ENCODE measurements around the gene TCN1. TPM values are rescaled to one million over a fixed set of nuclear protein-coding genes. Genes with fewer than 3 reads are reported as not detected.
A peak's percentile ranks its signal among the peaks of the same experiment; 100 is the strongest.
"Not testable (repeated sequence)": the region's sequence is repeated elsewhere in the genome, so short reads cannot be mapped to it uniquely, and the experiment has no call there.

Gene TCN1
- total RNA-seq, result not detected in 2 replicates

- no peak for DNase-seq (ENCODE audit: low read depth, low spot score)
These were observed at the start of gene TCN1 for GRCh38 chr11:59866397-59866796. Gene TCN1, minus strand, starts transcription at chr11:59866487. Its CDS starts 17 bp downstream, at chr11:59866470.

GRCh38 chr11:59903569-59903968 is 37.3 kb upstream of the TCN1 start:
- DNase-seq (ENCODE audit: low read depth, low spot score), result not testable (repeated sequence)

- peak; percentile 92 for DNase-seq (ENCODE audit: low read depth, low spot score)
These were observed 35.0 kb upstream of the TCN1 start for GRCh38 chr11:59901306-59901705.

- no peak for DNase-seq (ENCODE audit: low read depth, low spot score)
These were observed 34.3 kb upstream of the TCN1 start for GRCh38 chr11:59900366-59901126.

- no peak for DNase-seq (ENCODE audit: low read depth, low spot score)
These were observed 33.2 kb upstream of the TCN1 start for GRCh38 chr11:59899532-59899931.

GRCh38 chr11:59898650-59899049 is 32.4 kb upstream of the TCN1 start:
- no peak for DNase-seq (ENCODE audit: low read depth, low spot score)

GRCh38 chr11:59898046-59898445 is 31.8 kb upstream of the TCN1 start:
- no peak for DNase-seq (ENCODE audit: low read depth, low spot score)

GRCh38 chr11:59894616-59895015 is 28.3 kb upstream of the TCN1 start:
- DNase-seq (ENCODE audit: low read depth, low spot score), result no peak

- no peak for DNase-seq (ENCODE audit: low read depth, low spot score)
These were observed 25.5 kb upstream of the TCN1 start for GRCh38 chr11:59891781-59892181.

- not testable (repeated sequence) for DNase-seq (ENCODE audit: low read depth, low spot score)
These were observed 20.9 kb upstream of the TCN1 start for GRCh38 chr11:59887156-59887555.

- no peak for DNase-seq (ENCODE audit: low read depth, low spot score)
These were observed 17.3 kb upstream of the TCN1 start for GRCh38 chr11:59883597-59883996.

- DNase-seq (ENCODE audit: low read depth, low spot score), result no peak
These were observed 13.3 kb upstream of the TCN1 start for GRCh38 chr11:59879567-59879966.

- DNase-seq (ENCODE audit: low read depth, low spot score), result no peak
These were observed 12.3 kb upstream of the TCN1 start, which contains the start of gene OOSP3 for GRCh38 chr11:59878575-59878974. Gene OOSP3, plus strand, starts transcription at chr11:59878782. Its CDS starts 27 bp downstream, at chr11:59878809.

GRCh38 chr11:59877784-59878183 is 11.5 kb upstream of the TCN1 start:
- no peak for DNase-seq (ENCODE audit: low read depth, low spot score)

GRCh38 chr11:59877325-59877724 is 11.0 kb upstream of the TCN1 start:
- no peak for DNase-seq (ENCODE audit: low read depth, low spot score)

- no peak for DNase-seq (ENCODE audit: low read depth, low spot score)
These were observed 9.7 kb upstream of the TCN1 start for GRCh38 chr11:59875856-59876519.

GRCh38 chr11:59872076-59872475 is 5.8 kb upstream of the TCN1 start:
- no peak for DNase-seq (ENCODE audit: low read depth, low spot score)

GRCh38 chr11:59867946-59868345 is 1.7 kb upstream of the TCN1 start:
- no peak for DNase-seq (ENCODE audit: low read depth, low spot score)

GRCh38 chr11:59866836-59867235 is 549 bp upstream of the TCN1 start:
- DNase-seq (ENCODE audit: low read depth, low spot score), result no peak

GRCh38 chr11:59865031-59865430 is 1.3 kb downstream of the TCN1 start:
- DNase-seq (ENCODE audit: low read depth, low spot score), result peak; percentile 66

GRCh38 chr11:59862252-59862651 is 4.0 kb downstream of the TCN1 start:
- no peak for DNase-seq (ENCODE audit: low read depth, low spot score)

GRCh38 chr11:59859673-59860072 is 6.6 kb downstream of the TCN1 start:
- no peak for DNase-seq (ENCODE audit: low read depth, low spot score)

Data from pulmonary artery endothelial cell (primary cell).